RWPE1 (cell line): ENCODE results near the gene RYR3.

Experiments
- CTCF ChIA-PET: fragments of 350-600 bp; sonication (Branson Sonifier 250); formaldehyde crosslinking; extraction: SDS; loops from one replicate; lab custom pipeline; 2021; lab: Yijun Ruan, JAX
- POLR2A ChIA-PET: fragments of 400-600 bp; formaldehyde crosslinking; extraction: SDS; loops from one replicate; lab custom pipeline; 2020; ENCODE audit warnings: antibody characterized with exemption; ENCODE audit not compliant: low non-redundant PET; lab: Yijun Ruan, JAX
- DNase-seq: peaks from one replicate; pipeline ENCODE4 v3.0.0; 2012; ENCODE audit warnings: low spot score
- H3K27ac ChIP-seq: fragments of 450-650 bp; 2 replicates; pipeline ENCODE4 v1.5.1; 2017
- CTCF ChIP-seq: fragments of 450-650 bp; conservative IDR thresholded peaks from 2 replicates; pipeline ENCODE4 v1.5.1; 2017; ENCODE audit warnings: low read depth, mild to moderate bottlenecking

Gene RYR3

GRCh38 chr15:33515121-33515520 lies 204.4 kb downstream of the RYR3 start:
- H3K27ac ChIP-seq = no peak overlapping the region
- CTCF ChIA-PET = no interaction called here
- POLR2A ChIA-PET = no interaction called here
- no peak for DNase-seq
- no peak for TF ChIP-seq CTCF

- no peak for DNase-seq
- ChIA-PET POLR2A (no interaction called here), CTCF (no interaction called here)
- no peak overlapping the region for H3K27ac ChIP-seq
- TF ChIP-seq CTCF = no peak
Observed at GRCh38 chr15:33516563-33516962, 205.8 kb downstream of the RYR3 start.

DNA sequence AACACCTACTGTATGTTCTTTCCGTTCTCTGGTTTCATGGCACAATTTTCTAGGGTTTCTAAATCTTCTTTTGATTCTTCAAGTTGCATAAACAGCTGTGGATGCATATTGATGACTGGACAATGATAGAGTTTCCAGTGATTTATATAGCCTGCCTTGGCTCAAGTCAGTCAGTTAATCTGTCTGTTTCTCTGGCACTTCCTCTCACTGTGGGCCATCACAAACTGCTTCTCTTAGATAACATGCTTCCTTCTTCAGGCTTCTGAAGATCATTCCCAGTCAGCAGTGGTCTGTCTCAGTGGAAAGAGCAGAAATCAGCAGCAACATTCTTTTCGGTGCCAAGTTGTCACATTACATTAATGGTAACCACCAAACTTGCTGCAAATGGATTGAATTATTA lies 207.2 kb downstream of the RYR3 start:
- ChIA-PET POLR2A (no interaction called here), CTCF (interaction anchor here (0.7 kb wide), 1 partner anchor 23 kb away, joined by 4 read pairs; no protein-coding TSS in a partner anchor)
- TF ChIP-seq CTCF = no peak

DNA sequence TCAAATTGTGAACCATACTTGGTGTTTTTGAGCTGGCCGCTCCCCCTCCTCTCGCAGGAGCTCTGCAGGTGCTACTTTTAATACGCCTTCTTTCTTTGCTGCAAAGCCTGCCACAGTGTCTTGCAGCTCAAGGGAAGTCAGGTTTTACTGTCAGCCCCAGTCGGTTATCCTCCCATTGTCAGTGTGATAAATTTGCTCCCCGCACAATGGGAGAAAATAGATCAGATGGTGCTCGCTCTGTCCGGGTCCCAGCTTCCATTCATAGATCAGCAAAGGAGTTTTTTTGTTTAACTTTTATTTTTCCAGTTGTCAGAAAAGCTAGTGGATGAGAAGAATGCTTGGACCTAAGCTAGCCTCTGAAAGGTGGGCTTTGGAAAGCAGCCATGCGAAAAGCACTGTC lies 207.7 kb downstream of the RYR3 start:
- ChIA-PET CTCF (interaction anchor here (0.6 to 0.7 kb wide), 2 partner anchors 24 to 175 kb away, joined by 3 to 4 read pairs; no protein-coding TSS in a partner anchor), POLR2A (no interaction called here)
- no peak for DNase-seq
- no peak for TF ChIP-seq CTCF
- H3K27ac ChIP-seq = no peak overlapping the region

More for the DNA sequence above, 207.2 kb downstream of the RYR3 start:
- no peak for DNase-seq
- H3K27ac ChIP-seq = no peak overlapping the region

DNA sequence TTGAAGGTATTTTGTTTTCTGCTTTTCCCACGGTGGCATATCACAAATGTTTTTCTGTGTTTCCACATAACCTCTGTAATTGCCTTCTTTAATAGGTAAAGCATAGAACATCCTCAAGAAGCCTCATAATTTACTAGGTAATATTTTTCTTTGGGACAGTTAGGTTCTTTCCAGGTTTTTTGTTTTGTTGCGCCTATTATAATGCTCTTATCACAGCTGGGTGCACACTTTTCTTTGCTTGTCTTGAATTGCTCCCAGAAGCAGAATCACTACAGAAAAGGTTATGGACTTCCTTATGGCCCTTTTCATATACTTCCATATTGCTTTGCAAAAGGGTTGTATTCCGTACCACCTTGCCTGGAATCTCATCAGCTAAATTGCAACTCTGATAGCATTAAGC lies 213.5 kb downstream of the RYR3 start:
- ChIA-PET CTCF (no interaction called here), POLR2A (no interaction called here)
- H3K27ac ChIP-seq = no peak overlapping the region
- DNase-seq = no peak
- TF ChIP-seq CTCF = no peak

DNA sequence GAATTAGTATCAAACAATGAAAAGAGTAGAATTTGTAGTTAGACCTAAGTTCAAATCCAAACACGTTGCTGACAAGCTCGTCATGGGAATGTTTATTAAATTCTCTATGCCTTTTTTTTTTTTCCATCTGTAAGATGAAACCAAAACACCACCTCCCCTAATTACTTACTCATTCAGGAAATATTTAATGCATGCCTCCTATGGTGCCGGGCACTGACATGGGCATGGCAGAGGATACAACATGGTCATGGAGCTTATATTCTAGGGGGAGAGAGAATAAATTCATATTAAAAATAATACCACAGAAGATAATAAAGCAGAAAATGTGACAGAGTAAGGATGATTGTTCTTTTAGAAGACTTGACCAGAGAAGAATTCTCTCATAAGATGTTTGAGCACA lies 215.8 kb downstream of the RYR3 start:
- ChIA-PET CTCF (no interaction called here), POLR2A (no interaction called here)
- DNase-seq = peak; percentile 44
- no peak for TF ChIP-seq CTCF
- no peak overlapping the region for H3K27ac ChIP-seq
